WTC11 (cell line): ENCODE data around the gene SPATA13.

Source experiments
- FOXP1 ChIP-seq: sonication (generic); formaldehyde crosslinking; IDR thresholded peaks from 2 replicates; pipeline ENCODE4 v1.8.0; 2022; ENCODE audit warnings: missing genetic modification reagents, mild to moderate bottlenecking, moderate library complexity, borderline replicate concordance
- NFE2L1 ChIP-seq: sonication (generic); formaldehyde crosslinking; IDR thresholded peaks from 2 replicates; pipeline ENCODE4 v1.8.1; 2023; ENCODE audit warnings: missing genetic modification reagents
- TCF7 ChIP-seq: sonication (generic); formaldehyde crosslinking; IDR thresholded peaks from 2 replicates; pipeline ENCODE4 v1.8.0; 2022; ENCODE audit warnings: mild to moderate bottlenecking, low read depth, missing genetic modification reagents, moderate library complexity
- ZNF317 ChIP-seq: sonication (generic); formaldehyde crosslinking; IDR thresholded peaks from 2 replicates; pipeline ENCODE4 v1.8.1; 2023; ENCODE audit warnings: low read depth, mild to moderate bottlenecking, moderate library complexity, missing genetic modification reagents, borderline replicate concordance
- TF ChIP-seq, protein P1 (sequence below): fragments of 200-600 bp; IDR thresholded peaks from 2 replicates; pipeline ENCODE4 v1.8.0; 2022; ENCODE audit warnings: antibody characterized with exemption
- TF ChIP-seq, protein P2 (sequence below): sonication (generic); formaldehyde crosslinking; IDR thresholded peaks from 2 replicates; pipeline ENCODE4 v1.8.0; 2022; ENCODE audit warnings: mild to moderate bottlenecking, missing genetic modification reagents
- TF ChIP-seq, protein P3 (sequence below): sonication (generic); formaldehyde crosslinking; IDR thresholded peaks from 2 replicates; pipeline ENCODE4 v1.8.1; 2022; ENCODE audit warnings: missing genetic modification reagents, borderline replicate concordance
- TF ChIP-seq, protein P4 (sequence below): sonication (generic); formaldehyde crosslinking; IDR thresholded peaks from 2 replicates; pipeline ENCODE4 v1.8.1; 2023; ENCODE audit warnings: mild to moderate bottlenecking, missing genetic modification reagents
- TF ChIP-seq, protein P5 (sequence below): fragments of 250-450 bp; sonication (Bioruptor Pico); IDR thresholded peaks from 2 replicates; pipeline ENCODE4 v1.9.0; 2021; ENCODE audit warnings: mild to moderate bottlenecking, borderline replicate concordance

DNA sequence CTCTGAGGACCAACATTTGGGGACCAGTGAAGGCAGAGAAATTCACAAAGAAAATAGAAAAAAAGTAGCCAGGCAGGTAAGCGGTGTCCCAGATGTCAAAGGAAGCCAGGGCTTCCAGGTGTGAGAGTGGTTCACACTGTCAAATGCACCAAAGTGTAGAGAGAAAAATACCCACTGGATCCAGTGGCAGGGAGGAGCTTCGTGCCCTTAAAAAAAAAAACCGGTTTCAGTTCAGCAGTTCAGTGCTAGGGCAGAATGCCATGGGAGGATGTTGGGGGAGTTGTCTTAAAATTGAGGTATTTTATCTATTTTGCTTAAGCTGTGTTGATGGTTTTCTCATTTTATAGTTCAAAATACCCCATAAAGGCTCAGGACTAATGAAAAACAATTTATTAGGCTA, 101.0 kb downstream of the SPATA13 start:
- TF ChIP-seq, protein P1, sequence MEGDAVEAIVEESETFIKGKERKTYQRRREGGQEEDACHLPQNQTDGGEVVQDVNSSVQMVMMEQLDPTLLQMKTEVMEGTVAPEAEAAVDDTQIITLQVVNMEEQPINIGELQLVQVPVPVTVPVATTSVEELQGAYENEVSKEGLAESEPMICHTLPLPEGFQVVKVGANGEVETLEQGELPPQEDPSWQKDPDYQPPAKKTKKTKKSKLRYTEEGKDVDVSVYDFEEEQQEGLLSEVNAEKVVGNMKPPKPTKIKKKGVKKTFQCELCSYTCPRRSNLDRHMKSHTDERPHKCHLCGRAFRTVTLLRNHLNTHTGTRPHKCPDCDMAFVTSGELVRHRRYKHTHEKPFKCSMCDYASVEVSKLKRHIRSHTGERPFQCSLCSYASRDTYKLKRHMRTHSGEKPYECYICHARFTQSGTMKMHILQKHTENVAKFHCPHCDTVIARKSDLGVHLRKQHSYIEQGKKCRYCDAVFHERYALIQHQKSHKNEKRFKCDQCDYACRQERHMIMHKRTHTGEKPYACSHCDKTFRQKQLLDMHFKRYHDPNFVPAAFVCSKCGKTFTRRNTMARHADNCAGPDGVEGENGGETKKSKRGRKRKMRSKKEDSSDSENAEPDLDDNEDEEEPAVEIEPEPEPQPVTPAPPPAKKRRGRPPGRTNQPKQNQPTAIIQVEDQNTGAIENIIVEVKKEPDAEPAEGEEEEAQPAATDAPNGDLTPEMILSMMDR, result no peak
- TF ChIP-seq TCF7 (CRISPR knock-in tag) (no peak), NFE2L1 (CRISPR knock-in tag) (no peak), FOXP1 (CRISPR knock-in tag) (no peak), ZNF317 (CRISPR knock-in tag) (no peak)
- TF ChIP-seq, protein P2, sequence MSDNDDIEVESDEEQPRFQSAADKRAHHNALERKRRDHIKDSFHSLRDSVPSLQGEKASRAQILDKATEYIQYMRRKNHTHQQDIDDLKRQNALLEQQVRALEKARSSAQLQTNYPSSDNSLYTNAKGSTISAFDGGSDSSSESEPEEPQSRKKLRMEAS (CRISPR knock-in tag), result no peak
- TF ChIP-seq, protein P3, sequence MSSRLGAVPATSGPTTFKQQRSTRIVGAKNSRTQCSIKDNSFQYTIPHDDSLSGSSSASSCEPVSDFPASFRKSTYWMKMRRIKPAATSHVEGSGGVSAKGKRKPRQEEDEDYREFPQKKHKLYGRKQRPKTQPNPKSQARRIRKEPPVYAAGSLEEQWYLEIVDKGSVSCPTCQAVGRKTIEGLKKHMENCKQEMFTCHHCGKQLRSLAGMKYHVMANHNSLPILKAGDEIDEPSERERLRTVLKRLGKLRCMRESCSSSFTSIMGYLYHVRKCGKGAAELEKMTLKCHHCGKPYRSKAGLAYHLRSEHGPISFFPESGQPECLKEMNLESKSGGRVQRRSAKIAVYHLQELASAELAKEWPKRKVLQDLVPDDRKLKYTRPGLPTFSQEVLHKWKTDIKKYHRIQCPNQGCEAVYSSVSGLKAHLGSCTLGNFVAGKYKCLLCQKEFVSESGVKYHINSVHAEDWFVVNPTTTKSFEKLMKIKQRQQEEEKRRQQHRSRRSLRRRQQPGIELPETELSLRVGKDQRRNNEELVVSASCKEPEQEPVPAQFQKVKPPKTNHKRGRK (CRISPR knock-in tag), result no peak
- TF ChIP-seq, protein P4, sequence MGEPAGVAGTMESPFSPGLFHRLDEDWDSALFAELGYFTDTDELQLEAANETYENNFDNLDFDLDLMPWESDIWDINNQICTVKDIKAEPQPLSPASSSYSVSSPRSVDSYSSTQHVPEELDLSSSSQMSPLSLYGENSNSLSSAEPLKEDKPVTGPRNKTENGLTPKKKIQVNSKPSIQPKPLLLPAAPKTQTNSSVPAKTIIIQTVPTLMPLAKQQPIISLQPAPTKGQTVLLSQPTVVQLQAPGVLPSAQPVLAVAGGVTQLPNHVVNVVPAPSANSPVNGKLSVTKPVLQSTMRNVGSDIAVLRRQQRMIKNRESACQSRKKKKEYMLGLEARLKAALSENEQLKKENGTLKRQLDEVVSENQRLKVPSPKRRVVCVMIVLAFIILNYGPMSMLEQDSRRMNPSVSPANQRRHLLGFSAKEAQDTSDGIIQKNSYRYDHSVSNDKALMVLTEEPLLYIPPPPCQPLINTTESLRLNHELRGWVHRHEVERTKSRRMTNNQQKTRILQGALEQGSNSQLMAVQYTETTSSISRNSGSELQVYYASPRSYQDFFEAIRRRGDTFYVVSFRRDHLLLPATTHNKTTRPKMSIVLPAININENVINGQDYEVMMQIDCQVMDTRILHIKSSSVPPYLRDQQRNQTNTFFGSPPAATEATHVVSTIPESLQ (CRISPR knock-in tag), result no peak
- TF ChIP-seq, protein P5, sequence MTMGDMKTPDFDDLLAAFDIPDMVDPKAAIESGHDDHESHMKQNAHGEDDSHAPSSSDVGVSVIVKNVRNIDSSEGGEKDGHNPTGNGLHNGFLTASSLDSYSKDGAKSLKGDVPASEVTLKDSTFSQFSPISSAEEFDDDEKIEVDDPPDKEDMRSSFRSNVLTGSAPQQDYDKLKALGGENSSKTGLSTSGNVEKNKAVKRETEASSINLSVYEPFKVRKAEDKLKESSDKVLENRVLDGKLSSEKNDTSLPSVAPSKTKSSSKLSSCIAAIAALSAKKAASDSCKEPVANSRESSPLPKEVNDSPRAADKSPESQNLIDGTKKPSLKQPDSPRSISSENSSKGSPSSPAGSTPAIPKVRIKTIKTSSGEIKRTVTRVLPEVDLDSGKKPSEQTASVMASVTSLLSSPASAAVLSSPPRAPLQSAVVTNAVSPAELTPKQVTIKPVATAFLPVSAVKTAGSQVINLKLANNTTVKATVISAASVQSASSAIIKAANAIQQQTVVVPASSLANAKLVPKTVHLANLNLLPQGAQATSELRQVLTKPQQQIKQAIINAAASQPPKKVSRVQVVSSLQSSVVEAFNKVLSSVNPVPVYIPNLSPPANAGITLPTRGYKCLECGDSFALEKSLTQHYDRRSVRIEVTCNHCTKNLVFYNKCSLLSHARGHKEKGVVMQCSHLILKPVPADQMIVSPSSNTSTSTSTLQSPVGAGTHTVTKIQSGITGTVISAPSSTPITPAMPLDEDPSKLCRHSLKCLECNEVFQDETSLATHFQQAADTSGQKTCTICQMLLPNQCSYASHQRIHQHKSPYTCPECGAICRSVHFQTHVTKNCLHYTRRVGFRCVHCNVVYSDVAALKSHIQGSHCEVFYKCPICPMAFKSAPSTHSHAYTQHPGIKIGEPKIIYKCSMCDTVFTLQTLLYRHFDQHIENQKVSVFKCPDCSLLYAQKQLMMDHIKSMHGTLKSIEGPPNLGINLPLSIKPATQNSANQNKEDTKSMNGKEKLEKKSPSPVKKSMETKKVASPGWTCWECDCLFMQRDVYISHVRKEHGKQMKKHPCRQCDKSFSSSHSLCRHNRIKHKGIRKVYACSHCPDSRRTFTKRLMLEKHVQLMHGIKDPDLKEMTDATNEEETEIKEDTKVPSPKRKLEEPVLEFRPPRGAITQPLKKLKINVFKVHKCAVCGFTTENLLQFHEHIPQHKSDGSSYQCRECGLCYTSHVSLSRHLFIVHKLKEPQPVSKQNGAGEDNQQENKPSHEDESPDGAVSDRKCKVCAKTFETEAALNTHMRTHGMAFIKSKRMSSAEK (CRISPR knock-in tag), result no peak
